GM12873 (cell line): Measurements from ENCODE around the gene TECTB.

Experiments used
- CTCF ChIP-seq: IDR thresholded peaks from 2 replicates; pipeline ENCODE4 v1.5.1; 2012; ENCODE audit warnings: low read depth, mild to moderate bottlenecking, moderate library complexity, low read length, control low read depth; ENCODE audit not compliant: insufficient read depth; ENCODE audit errors: missing control alignments

TECTB gene

GRCh38 chr10:112348759-112349158 lies 65.6 kb downstream of the TECTB start:
- TF ChIP-seq CTCF: no peak

GRCh38 chr10:112349521-112350085 lies 66.4 kb downstream of the TECTB start:
- TF ChIP-seq CTCF: no peak

- TF ChIP-seq CTCF: no peak
Observed at GRCh38 chr10:112351146-112351545, 67.9 kb downstream of the TECTB start.

GRCh38 chr10:112352044-112352443 lies 68.8 kb downstream of the TECTB start:
- no peak for TF ChIP-seq CTCF

GRCh38 chr10:112353046-112353445 lies 69.8 kb downstream of the TECTB start:
- TF ChIP-seq CTCF: no peak
